ENCODE results near the gene LHFPL6. TPM values are rescaled to one million over a fixed set of nuclear protein-coding genes. Genes with fewer than 3 reads are reported as not detected.

The LHFPL6 gene
- total and polyA plus RNA-seq, 2 experiments from 2014 or later, result 7.8 to 9.5 TPM

DNA sequence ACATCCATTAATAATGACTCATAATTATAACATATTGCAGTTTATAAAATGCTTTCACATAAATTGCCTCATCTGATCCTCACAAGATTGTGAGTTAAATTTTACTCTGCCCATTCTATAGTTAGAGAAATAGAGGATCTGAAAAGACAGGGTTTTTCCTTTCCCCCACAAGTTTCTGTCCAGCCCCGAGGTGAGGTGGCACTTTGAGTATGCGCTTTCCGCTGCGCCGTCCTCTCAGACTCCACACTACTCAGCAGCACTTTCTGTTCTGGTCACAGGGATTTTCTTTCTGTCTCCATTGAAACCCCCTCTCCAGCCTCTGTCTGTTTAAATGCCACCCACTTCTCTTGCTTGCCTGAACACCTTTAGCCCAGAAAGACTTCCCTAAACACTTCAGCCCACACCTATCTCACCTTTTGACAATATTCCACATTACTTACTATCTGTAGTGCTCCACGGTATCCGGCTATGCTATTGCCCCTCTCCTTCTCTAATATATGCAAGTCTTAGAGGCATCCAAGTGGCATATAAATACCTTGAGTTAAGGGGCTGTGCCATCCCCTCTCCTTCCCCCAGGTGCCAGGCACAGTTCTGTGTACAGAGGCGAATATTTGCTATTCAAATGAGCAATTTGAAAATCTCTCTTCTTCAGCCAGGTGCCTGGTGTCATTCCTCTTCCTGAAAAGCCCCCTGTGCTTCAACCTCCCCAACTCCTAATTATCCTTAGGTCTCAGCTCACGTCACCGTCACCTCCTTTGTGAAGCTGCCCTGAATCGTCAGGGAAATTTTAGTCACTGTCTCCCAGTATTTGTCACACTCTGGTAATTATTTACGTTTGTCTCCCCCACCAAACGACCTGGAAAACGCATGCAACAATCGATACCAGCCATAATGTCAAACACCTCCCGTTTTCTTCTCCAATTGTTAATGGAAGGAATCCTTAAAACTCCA, 296.1 kb downstream of the LHFPL6 start:
- no peak overlapping the region for H3K4me3 ChIP-seq
- H3K36me3 ChIP-seq (ENCODE audit: insufficient read depth), result no peaks in the 10 kb centered on the region
- DNase-seq (ENCODE audit: low spot score) (no peak), ATAC-seq (no peak)
- TF ChIP-seq NANOG (IDR thresholded peaks at IDR 0.05; ENCODE audit: borderline replicate concordance), result no peak
- no peak for TF ChIP-seq EZH2phosphoT487 (IDR thresholded peaks at IDR 0.05; ENCODE audit: unreplicated experiment)
- TF ChIP-seq, protein P1, sequence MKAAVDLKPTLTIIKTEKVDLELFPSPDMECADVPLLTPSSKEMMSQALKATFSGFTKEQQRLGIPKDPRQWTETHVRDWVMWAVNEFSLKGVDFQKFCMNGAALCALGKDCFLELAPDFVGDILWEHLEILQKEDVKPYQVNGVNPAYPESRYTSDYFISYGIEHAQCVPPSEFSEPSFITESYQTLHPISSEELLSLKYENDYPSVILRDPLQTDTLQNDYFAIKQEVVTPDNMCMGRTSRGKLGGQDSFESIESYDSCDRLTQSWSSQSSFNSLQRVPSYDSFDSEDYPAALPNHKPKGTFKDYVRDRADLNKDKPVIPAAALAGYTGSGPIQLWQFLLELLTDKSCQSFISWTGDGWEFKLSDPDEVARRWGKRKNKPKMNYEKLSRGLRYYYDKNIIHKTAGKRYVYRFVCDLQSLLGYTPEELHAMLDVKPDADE (IDR thresholded peaks at IDR 0.05), result no peak
- TF ChIP-seq, protein P2, sequence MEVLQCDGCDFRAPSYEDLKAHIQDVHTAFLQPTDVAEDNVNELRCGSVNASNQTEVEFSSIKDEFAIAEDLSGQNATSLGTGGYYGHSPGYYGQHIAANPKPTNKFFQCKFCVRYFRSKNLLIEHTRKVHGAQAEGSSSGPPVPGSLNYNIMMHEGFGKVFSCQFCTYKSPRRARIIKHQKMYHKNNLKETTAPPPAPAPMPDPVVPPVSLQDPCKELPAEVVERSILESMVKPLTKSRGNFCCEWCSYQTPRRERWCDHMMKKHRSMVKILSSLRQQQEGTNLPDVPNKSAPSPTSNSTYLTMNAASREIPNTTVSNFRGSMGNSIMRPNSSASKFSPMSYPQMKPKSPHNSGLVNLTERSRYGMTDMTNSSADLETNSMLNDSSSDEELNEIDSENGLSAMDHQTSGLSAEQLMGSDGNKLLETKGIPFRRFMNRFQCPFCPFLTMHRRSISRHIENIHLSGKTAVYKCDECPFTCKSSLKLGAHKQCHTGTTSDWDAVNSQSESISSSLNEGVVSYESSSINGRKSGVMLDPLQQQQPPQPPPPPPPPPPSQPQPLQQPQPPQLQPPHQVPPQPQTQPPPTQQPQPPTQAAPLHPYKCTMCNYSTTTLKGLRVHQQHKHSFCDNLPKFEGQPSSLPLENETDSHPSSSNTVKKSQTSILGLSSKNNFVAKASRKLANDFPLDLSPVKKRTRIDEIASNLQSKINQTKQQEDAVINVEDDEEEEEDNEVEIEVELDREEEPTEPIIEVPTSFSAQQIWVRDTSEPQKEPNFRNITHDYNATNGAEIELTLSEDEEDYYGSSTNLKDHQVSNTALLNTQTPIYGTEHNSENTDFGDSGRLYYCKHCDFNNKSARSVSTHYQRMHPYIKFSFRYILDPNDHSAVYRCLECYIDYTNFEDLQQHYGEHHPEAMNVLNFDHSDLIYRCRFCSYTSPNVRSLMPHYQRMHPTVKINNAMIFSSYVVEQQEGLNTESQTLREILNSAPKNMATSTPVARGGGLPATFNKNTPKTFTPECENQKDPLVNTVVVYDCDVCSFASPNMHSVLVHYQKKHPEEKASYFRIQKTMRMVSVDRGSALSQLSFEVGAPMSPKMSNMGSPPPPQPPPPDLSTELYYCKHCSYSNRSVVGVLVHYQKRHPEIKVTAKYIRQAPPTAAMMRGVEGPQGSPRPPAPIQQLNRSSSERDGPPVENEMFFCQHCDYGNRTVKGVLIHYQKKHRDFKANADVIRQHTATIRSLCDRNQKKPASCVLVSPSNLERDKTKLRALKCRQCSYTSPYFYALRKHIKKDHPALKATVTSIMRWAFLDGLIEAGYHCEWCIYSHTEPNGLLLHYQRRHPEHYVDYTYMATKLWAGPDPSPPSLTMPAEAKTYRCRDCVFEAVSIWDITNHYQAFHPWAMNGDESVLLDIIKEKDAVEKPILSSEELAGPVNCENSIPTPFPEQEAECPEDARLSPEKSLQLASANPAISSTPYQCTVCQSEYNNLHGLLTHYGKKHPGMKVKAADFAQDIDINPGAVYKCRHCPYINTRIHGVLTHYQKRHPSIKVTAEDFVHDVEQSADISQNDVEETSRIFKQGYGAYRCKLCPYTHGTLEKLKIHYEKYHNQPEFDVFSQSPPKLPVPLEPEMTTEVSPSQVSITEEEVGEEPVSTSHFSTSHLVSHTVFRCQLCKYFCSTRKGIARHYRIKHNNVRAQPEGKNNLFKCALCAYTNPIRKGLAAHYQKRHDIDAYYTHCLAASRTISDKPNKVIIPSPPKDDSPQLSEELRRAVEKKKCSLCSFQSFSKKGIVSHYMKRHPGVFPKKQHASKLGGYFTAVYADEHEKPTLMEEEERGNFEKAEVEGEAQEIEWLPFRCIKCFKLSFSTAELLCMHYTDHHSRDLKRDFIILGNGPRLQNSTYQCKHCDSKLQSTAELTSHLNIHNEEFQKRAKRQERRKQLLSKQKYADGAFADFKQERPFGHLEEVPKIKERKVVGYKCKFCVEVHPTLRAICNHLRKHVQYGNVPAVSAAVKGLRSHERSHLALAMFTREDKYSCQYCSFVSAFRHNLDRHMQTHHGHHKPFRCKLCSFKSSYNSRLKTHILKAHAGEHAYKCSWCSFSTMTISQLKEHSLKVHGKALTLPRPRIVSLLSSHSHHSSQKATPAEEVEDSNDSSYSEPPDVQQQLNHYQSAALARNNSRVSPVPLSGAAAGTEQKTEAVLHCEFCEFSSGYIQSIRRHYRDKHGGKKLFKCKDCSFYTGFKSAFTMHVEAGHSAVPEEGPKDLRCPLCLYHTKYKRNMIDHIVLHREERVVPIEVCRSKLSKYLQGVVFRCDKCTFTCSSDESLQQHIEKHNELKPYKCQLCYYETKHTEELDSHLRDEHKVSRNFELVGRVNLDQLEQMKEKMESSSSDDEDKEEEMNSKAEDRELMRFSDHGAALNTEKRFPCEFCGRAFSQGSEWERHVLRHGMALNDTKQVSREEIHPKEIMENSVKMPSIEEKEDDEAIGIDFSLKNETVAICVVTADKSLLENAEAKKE (CRISPR knock-in tag; IDR thresholded peaks at IDR 0.05), result no peak
- no peak for TF ChIP-seq CREB1 (CRISPR knock-in tag; IDR thresholded peaks at IDR 0.05; ENCODE audit: low read depth)
- no peak for TF ChIP-seq EZH2 (IDR thresholded peaks at IDR 0.05; ENCODE audit: low read depth, unreplicated experiment)
- TF ChIP-seq, protein P3, sequence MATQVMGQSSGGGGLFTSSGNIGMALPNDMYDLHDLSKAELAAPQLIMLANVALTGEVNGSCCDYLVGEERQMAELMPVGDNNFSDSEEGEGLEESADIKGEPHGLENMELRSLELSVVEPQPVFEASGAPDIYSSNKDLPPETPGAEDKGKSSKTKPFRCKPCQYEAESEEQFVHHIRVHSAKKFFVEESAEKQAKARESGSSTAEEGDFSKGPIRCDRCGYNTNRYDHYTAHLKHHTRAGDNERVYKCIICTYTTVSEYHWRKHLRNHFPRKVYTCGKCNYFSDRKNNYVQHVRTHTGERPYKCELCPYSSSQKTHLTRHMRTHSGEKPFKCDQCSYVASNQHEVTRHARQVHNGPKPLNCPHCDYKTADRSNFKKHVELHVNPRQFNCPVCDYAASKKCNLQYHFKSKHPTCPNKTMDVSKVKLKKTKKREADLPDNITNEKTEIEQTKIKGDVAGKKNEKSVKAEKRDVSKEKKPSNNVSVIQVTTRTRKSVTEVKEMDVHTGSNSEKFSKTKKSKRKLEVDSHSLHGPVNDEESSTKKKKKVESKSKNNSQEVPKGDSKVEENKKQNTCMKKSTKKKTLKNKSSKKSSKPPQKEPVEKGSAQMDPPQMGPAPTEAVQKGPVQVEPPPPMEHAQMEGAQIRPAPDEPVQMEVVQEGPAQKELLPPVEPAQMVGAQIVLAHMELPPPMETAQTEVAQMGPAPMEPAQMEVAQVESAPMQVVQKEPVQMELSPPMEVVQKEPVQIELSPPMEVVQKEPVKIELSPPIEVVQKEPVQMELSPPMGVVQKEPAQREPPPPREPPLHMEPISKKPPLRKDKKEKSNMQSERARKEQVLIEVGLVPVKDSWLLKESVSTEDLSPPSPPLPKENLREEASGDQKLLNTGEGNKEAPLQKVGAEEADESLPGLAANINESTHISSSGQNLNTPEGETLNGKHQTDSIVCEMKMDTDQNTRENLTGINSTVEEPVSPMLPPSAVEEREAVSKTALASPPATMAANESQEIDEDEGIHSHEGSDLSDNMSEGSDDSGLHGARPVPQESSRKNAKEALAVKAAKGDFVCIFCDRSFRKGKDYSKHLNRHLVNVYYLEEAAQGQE (IDR thresholded peaks at IDR 0.05; ENCODE audit: unreplicated experiment), result no peak
- no peak for TF ChIP-seq ZNF331 (CRISPR knock-in tag; IDR thresholded peaks at IDR 0.05; ENCODE audit: low read depth)
- TF ChIP-seq, protein P4, sequence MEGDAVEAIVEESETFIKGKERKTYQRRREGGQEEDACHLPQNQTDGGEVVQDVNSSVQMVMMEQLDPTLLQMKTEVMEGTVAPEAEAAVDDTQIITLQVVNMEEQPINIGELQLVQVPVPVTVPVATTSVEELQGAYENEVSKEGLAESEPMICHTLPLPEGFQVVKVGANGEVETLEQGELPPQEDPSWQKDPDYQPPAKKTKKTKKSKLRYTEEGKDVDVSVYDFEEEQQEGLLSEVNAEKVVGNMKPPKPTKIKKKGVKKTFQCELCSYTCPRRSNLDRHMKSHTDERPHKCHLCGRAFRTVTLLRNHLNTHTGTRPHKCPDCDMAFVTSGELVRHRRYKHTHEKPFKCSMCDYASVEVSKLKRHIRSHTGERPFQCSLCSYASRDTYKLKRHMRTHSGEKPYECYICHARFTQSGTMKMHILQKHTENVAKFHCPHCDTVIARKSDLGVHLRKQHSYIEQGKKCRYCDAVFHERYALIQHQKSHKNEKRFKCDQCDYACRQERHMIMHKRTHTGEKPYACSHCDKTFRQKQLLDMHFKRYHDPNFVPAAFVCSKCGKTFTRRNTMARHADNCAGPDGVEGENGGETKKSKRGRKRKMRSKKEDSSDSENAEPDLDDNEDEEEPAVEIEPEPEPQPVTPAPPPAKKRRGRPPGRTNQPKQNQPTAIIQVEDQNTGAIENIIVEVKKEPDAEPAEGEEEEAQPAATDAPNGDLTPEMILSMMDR (conservative IDR thresholded peaks at IDR 0.05; ENCODE audit: low read depth in 2 of 2), result no peak
- no peak for TF ChIP-seq POLR2AphosphoS5 (IDR thresholded peaks at IDR 0.05; ENCODE audit: low read depth)
- no peak for TF ChIP-seq JUNB (IDR thresholded peaks at IDR 0.05; ENCODE audit: unreplicated experiment)
- no peak for TF ChIP-seq ZNF114 (CRISPR knock-in tag; IDR thresholded peaks at IDR 0.05)
- no peak for TF ChIP-seq STAT1 (IDR thresholded peaks at IDR 0.05; ENCODE audit: unreplicated experiment)
- no peaks in the 10 kb centered on the region for H4K20me1 ChIP-seq (replicated peaks; ENCODE audit: insufficient read depth)
- Mint-ChIP-seq H3K27ac (no peak overlapping the region), H3K27me3 (ENCODE audit: insufficient read depth, low read depth, poor library complexity) (no peaks in the 10 kb centered on the region), H3K4me3 (no peak overlapping the region), H3K36me3 (ENCODE audit: low read depth) (no peaks in the 10 kb centered on the region), H3K4me1 (no peaks in the 10 kb centered on the region), H3K9me3 (no peaks in the 10 kb centered on the region)
- H3K4me1 ChIP-seq (ENCODE audit: insufficient read depth), result no peaks in the 10 kb centered on the region
- H2AFZ ChIP-seq, result no peak overlapping the region
- H3K4me2 ChIP-seq, result no peak overlapping the region
- H3F3A ChIP-seq (replicated peaks; ENCODE audit: low read depth), result no peaks in the 10 kb centered on the region
- no peaks in the 10 kb centered on the region for H3K79me2 ChIP-seq (replicated peaks; ENCODE audit: insufficient read depth)
- no peak overlapping the region for H3K27ac ChIP-seq (ENCODE audit: low read depth)
- no peaks in the 10 kb centered on the region for H3K27me3 ChIP-seq (ENCODE audit: insufficient read depth)
- 0 out of 2 replicates have a peak, but pooled peaks cover 7% of the 10 kb centered on the region for H3K9me2 ChIP-seq (ENCODE audit: insufficient read depth)

Data from GM23338 (cell line).